ENCODE results near the gene MAML1.

The MAML1 gene

DNA sequence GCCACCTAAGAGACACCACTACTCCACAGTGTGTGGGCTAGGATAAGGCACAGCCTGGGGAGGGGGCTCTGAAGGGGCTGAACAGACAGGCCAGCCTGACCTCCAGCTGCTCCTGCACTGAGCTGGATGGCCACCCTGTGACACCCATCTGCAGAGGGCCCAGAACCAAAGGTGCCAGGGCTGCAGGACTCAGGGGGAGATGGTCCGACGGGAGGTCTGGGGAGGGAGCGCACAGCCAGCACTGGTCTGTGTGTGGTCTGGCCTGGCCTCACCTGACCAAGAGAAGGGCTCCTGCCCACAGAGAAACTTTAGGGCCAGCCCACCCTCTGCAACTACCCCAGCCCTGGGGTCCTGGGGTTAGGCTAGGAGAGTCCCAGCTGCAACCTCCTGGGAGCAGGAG is 62.0 kb downstream of the MAML1 start:
- DNase-seq, result no peak

GRCh38 chr5:179795049-179795862 is 62.6 kb downstream of the MAML1 start:
- DNase-seq, result peak; percentile 45

DNA sequence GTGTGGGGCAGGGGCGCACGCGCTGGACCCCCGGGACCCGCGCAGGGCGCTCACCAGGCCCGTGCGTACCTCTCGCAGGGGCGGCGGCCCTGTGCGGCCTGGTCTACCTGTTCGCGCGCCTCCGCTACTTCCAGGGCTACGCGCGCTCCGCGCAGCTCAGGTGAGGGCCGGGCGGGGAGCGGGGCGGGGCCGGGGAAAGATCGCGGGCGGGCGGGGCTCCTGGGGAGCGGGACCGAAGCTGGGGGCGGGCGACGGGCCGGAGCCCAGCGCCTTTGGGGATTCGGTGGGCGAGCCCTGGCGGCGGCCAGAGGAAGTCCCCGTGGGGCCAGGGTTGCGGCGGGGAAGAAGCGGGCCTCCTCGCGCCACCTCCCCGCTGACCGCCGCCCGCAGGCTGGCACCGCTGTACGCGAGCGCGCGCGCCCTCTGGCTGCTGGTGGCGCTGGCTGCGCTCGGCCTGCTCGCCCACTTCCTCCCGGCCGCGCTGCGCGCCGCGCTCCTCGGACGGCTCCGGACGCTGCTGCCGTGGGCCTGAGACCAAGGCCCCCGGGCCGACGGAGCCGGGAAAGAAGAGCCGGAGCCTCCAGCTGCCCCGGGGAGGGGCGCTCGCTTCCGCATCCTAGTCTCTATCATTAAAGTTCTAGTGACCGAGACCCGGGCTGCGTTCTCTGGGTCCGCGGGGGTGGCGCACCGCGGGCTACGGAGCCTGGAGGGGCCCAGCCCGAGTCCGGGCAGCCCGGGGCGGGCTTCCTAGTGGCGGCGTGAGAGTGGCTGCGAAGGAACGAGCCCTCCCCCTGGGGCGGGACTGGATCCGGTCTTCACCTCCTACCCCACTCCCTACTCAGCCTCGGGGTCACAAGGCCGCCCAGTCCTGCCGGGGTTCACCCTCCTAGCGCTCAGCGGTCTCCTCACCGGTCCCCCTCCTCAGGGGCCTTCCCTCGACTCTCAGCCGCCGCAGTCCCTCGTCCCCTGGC is 63.5 kb downstream of the MAML1 start:
- DNase-seq, result peak; percentile 83

DNA sequence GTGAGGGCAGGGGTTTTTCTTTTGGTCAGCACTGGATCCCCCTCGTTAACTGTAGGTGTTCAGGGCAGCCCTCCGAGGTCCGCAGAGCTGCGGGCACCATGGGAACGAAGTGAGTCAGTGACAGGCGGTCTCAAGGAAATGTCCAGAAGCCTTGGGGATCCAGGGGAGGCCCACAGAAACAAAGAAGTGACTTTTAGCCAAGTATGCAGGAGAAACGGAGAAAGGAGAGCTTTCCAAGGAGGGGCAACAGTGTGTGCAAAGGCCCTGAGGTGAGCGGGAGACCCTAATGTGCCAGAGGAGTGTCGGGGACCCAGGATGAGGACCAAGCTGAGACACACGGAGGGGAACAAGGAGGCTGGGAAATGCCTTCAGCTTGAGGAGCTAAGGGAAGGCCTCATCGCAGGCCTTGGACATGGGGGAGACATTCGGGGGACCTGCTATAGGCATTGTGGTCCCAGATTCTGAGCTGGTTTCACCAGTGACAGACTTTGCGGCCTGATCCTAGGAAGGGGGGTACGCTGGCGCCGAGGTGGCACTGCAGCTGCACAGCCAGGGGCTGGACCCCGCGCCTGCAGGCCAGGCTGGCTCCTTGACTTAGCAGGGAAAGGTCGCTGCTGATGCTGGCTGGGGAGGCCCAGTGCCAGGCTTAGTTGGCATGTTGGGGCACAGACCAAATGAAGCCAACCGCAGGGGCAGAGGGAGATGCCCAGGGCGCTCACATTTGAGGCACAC is 64.4 kb downstream of the MAML1 start:
- DNase-seq, result no peak

GRCh38 chr5:179797741-179798140 is 65.1 kb downstream of the MAML1 start:
- no peak for DNase-seq

- no peak for DNase-seq
Observed at GRCh38 chr5:179798144-179798770, 65.6 kb downstream of the MAML1 start.

- DNase-seq, result no peak
Observed at GRCh38 chr5:179798771-179799643, 66.4 kb downstream of the MAML1 start.

DNA sequence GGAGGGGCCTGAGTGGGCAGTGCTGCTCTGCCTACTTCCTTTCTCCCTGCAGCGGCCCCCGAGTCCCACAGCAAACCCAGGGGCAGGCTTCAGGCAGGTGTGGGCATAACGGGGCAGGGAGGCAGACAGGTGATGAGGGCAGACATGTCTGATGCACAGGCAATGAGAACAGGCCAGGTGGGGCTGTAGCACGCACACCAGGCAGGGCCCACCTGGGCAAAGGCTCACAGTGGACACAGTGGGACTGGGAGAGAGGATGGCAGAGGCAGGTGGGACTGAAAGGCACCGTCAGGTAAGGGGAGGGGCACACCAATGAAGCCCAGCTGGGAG is 67.0 kb downstream of the MAML1 start:
- DNase-seq, result no peak

- DNase-seq, result no peak
Observed at GRCh38 chr5:179800071-179800695, 67.6 kb downstream of the MAML1 start.

DNA sequence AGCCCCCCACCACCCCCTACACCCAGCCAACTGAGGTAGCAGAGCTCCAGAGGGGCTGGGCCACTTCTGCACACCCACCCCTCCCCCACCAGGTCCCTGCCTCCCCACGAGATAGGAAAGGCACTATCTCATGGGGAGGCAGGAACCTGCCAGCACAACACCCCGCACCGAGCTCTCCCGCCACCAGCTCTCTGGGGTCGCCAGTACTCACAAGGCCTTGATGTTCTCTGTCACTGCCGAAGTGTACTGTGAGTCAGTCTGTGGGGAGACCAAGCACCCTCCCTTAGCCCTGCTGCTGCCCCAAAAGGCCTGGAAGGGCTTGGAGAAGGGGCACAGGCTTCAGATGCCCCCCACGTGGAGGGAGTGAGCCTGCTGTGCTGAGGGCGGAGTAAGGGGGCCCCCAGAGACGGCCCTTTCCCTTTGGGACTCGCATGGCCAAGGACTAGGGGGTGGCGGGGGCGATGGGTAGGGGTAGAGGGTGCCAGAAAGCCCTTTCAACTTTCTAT is 68.1 kb downstream of the MAML1 start:
- no peak for DNase-seq

GRCh38 chr5:179801304-179802206 is 68.9 kb downstream of the MAML1 start:
- peak; percentile 68 for DNase-seq

- DNase-seq, result no peak
Observed at GRCh38 chr5:179802207-179802883, 69.7 kb downstream of the MAML1 start.

DNA sequence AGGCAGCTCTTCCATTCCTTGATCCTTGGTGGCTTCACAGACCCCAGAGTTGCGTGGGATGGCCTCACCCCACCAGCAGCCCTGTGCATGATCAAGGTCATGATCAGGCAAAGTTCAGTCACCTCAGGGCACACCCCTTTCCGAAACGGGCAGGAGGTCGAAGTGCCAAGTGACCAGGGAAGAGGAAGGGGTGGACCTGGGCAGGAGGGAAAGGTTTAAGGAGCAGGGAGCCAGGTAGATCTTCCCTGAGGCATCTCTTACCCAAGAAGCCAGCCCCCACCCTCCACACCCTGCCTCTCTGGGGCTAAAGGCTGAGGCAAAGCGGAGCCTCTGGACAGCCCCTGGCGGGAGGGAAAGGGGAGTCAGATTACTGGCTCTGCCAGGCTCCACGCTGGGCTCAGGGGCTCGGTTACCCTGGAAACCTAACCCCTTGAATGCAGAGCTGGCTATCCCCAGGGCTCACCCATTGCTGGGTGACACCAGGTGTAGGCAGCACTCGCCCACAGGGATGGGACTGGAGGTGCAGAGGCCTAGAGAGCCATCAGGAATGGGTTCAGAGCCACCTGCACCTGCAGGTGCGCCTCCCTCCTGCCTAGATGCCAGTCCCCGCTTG is 70.4 kb downstream of the MAML1 start:
- DNase-seq, result no peak

GRCh38 chr5:179803651-179804554 is 71.3 kb downstream of the MAML1 start:
- DNase-seq, result no peak

DNA sequence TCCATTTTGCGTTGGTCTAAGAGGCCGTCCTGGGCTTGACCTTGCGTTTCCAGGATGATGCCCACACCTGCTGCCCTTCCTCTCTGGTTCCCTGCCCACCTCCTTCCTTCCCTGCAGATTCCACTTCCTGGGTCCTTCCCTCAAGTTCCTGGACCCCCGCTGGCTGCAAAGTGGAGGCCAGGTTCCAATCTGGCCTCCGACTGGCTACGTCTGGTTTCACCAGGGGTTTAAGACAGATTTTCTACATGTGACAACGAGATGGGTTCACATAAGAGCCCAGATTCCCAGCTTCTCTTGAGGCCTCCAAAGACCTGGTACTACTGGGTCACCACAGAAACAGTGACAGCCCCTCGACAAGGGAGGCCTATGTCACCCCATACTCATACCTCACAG is 71.9 kb downstream of the MAML1 start:
- DNase-seq, result no peak

- DNase-seq, result no peak
Observed at GRCh38 chr5:179805070-179805528, 72.5 kb downstream of the MAML1 start.

GRCh38 chr5:179805529-179806249 is 73.1 kb downstream of the MAML1 start:
- peak; percentile 59 for DNase-seq

All from left hindlimb (tissue), 1 donor.